ENCODE measurements around the gene SLC16A8. TPM values are rescaled to one million over a fixed set of nuclear protein-coding genes. Genes with fewer than 3 reads are reported as not detected.

SLC16A8 gene
- total RNA-seq, 1 donor from 2014 or later = 0.20 TPM

DNA sequence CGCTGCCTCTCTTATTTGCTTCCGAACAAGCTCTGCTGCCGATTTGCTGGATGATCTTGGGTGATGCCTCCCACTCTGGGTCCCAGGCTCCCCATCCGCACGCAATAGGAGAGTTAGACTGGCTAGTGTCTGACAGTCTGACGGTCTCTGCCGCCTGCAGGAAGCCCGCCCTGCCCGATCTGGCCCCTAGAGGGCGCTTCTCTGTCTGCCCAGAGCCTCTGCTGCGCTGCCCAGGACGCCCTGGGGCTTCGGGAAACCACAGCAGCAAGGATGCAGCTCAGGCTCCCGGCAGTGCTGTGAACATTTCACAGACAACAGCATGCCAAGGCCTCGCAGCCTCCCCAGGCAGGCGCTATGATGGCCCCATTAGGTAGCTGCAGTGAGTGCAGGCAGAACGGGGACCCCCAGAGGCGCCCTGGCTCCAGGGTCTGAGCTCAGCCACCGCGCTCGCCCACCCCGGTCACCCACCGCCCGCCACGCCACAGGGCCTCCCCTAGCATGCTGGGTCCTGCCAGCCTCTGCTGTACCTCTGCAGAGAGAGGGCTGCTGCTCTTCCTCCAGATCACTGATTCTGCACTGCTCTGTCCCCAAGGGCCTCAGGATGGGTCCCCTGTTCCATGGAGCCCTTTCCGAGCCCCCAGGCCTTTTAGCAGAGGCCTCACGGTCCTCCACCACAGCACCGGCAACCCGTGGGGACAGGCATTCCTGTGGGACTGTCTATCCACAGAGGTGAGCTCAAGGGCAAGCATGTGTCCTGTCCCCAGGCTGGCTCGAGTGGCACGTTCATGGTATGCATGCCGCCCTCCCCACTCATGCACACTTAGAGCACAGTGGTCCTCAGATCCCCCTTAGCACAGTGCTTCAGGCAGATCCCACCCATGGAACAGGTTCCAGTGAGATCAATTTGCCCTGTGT lies 30.8 kb upstream of the SLC16A8 start:
- DNase-seq (ENCODE audit: low read depth, low spot score) = peak; percentile 46

DNA sequence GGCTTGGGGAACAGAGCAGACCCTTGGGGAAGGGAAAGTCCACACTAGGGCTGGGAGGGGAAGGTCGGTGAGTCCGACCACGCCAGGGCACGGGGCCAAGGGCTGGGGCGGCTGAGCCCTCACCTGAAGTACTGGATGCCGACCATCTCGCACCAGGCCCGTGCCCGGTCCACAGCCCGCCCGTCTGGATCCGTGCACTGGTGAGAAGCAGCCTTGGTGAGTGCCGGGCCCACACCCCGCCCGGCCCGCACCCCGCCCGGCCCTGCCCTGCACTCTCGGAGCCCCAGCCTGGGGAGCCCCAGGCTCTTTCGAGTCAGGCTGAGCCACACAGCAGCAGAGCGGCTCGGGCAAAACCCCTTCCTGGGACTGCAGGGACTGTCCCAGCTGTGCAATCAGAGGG lies 28.4 kb upstream of the SLC16A8 start:
- DNase-seq (ENCODE audit: low read depth, low spot score) = no peak

DNA sequence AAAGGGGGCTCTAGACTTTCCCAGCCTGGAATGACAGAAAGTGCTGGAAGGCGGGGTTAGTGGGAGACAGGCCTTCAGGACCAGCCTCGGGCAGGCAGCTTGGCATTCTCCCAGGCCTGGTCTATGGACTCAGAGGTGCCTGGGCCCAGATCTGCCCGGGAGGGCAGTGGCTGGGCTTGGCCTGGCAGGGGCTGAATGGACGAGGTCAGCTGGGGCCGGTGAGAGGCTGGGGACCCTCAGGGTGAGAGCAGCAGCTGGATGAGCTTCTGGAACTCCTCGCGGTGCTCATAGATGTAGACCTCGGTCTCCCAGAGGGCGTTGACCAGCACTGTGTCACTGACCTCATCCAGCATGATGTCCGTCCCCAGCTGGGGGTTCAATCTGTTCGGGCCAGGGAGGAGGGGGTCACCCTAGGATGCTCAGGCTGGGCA lies 28.0 kb upstream of the SLC16A8 start:
- no peak for DNase-seq (ENCODE audit: low read depth, low spot score)

DNA sequence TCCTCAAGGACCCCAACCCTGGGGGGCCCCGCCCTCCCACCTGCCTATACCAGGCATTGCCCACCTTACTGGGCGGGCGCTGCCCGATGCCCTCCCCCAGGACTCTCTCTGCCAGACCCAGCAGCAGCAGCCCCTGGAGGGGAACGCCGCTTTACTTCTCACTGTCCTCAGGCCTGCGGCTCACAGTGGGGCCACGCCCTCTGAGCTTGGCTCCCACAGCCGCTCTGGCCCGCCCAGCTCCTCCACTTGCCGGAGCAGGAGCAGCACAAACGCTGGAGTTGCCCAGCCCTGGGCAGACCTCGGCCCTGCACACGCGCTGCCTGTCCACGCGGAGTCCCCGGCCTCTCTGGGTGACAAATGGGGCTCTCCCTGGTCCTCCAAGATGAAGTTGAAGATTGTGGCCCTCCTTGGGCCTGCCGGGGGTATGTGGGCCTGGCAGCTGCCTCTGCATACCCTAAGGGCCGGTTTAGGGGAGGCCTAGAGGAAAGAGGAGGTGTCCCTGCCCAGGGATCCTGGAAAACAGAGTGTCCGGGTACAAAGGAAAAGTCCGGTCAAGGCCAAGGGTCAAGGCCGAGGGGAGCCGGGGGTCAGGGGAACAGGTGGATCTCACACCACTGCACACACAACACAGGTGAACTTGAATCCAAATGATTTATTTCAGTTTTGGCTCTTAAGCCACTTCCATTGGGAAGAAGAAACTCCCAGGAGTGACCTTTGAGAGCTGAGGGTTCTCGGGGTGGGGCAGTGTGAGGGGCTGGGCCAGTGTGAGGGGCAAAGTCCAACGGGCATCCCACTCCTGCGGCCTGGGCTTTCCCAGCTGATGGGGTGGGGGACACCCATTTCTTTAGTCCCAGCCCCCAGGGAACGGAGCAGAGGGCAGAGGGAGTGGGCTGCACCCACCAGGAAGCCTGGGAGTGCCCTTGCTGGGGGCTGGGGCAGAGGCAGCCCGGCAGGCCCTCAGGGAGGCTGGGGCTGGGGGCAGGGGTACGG lies 27.2 kb upstream of the SLC16A8 start:
- DNase-seq (ENCODE audit: low read depth, low spot score) = no peak

DNA sequence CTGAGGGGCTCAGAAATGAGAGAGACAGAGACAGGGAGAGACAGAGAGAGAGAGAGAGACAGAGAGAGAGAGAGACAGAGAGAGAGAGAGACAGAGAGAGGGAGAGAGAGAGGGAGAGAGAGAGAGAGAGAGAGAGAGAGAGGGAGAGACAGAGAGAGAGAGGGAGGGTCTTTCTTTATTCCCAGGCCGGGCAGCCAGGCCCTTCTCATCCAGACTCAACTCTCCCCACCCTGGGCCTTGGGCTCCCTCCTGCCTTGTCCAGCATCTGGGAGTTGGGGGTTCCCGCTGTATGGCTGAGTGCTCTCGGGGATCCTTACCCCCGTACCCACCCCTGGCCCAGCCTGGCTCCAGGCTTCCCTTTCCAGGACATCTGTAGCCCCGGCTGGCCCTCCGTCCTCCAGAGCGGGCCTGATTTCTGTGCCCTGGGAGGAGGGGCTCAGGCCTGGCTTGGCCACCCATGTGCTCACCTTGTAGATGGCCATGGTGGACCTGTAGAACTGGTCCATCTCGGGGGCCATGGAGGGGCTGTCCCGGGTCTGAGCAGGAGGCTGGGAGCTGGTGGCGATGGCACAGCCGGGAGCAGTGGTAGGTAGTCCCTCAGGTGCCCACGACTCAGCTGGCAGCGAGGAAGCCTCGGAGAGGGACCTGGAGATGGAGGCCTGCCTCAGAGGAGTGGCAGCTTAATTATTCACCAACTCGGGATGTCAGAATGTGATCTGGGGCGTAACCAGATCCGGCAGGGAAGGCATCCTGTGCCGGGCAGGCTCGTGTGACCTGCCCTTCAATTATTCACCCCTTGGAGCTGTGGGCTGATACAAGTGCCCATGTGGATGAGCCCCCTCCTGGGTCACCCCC lies 26.3 kb upstream of the SLC16A8 start, which contains the start of gene BAIAP2L2:
Gene BAIAP2L2, minus strand, starts transcription at position 677 of the 855 bp plus-strand sequence. Its CDS starts 159 bp downstream, at position 518.
- no peak for DNase-seq (ENCODE audit: low read depth, low spot score)

DNA sequence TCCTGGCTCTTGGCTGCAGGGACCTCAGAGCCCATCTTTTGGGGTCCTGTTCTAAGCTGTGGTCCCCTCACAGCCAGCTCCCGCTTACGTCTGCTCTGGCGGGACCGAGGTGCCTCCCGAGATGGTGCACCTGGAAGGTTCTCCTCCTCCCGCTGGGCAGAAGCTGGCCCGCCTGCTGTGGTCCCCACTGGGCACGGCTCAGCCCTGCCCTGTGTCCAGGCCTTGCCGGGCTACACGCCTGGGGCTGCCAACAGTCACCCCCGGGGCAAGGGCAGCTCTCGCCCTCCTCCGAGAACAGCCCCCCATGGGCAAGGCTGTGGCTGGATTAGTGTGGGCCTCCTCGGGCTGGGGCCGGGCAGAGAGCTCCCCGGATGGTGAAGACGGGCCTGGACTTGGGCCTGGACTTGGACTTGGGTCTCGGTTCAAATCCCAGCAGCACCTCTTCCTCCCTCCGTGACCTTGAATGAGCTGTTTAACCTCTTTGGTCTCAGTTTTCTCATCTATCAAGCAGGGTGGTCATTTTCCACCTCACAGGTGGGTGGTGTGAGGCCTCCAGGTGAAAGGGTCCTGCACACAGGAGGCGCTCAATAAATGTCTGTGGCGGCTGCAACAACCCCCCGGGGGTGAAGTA lies 25.5 kb upstream of the SLC16A8 start:
- DNase-seq (ENCODE audit: low read depth, low spot score) = no peak

DNA sequence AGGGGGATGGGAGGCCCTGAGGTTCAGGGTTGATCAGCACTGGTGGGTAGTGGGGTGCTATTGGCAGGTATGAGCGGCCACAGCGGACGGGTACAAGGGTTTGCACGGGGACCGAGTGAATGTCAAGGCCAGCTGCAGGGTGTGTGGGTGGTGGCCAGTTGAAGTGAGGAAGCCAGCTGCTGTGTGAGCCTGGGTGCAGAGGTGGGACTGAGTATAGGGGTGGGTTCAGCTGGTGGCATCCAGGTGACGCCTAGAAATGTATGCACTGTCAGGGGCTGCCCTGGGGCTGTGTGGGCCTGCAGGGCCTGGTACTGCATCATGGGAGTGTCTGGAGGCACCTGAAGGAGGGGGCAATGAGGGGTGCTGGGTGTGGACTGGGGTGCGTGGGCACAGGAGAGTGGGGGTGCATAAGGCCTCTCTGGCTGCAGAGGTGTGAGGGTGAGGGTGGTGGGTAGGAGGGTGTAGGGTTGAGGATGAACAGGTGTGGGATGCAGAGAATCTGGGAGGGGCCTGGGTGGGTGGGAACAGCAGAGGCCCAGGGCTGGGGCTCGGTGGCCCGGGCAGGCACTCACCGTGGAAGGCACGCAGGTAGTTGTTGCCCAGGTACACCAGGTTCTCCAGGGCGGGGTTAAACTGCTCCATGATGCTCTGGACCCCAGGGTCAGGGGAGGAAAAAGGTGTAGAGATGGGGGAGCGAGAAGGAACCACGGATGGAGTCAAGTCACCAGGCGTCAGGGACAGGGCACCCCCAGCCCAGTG lies 24.8 kb upstream of the SLC16A8 start:
- no peak for DNase-seq (ENCODE audit: low read depth, low spot score)

DNA sequence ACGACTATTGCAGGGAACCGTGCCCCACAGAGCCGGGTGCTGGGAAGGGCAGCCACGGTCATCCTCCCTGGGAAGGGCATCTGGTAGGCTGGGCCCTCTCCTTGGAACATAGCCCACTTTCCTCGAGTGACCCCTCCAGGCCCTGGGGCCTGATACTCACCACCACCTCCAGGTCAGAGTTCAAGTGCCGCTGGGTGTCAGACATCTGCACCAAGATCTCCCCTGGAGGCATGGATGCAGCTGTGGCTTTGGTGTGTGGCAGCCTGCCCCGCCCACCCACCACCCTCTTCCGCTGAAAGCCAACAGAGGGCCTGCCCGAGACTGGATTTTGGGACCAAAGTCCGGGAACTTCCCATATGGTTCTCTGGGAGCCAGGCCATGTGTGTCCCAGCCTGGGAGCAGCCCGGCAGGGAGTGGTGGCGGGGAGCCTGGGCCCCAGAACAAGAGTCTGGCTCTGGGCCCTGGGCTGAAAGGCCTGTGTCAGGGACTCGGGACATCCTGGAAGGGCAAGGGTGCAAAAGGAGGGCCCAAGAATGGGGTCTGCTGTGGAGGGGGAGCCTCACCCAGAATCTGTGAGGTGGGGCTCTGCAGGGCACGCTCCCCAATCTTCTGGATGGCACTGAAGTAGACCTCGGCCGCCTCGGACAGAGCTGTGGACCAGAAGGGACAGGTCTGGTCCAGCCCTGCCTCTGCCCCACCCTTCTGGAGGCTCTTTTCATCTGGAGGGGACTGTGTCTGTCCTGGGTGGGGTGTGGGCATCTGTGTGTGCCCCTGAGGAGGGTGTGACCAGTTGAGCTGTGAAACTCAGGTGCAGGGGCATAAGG lies 23.9 kb upstream of the SLC16A8 start:
- DNase-seq (ENCODE audit: low read depth, low spot score) = no peak

DNA sequence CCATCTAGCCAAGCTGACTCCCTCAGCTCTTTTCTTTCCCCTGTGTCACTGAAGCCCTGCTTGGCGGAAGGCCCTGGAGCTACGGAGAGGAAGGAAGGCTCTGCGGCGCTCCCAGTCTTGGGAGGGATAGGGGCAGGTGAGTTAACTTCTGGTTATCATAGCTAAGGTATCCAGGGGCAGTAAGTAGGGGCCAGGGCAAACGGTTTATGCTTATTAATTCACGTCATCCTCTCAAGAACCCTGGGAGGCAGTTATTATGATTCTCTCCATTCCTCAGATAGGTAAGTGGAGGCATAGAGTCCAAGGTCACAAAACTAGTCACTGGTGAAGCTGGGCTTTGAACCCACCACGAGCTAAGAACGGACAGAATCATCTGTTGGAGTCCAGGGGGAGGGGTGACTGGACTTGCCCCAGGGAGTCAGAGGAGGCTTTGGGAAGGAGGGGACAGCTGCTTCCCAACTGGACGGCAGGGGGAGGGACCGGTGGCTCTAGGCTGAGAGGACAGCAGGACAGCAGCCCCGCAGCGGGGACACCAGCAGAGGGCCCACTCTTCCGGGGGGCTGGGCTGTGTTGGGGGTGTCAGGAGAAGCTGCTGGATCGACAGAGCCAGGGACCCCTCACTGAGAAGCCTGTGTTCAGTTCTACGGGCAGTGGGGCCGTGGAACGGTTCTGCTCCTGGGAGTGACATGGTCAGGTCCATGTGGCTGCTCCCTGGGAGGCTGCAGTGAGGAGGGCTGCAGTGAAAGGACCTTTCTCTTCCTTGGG lies 23.0 kb upstream of the SLC16A8 start:
- DNase-seq (ENCODE audit: low read depth, low spot score) = no peak

DNA sequence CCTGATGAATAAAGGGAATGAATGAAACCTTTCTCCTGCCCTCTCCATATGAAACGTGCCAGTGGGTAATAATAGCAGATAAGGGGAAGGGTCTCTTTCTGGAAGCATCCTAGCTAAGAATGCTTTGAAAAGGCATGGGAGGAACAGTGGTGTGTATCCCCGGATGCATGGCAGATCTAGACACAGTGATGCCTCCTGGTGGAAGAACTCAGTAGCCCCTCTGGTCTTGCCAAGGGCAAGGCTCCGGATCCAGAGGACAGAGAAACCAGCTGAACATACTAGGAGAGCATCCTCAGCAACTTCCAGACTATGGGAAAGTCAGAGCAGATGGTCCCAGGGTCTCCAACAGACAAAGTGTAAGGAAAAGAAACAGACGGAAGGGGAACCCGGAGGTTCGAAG lies 20.1 kb upstream of the SLC16A8 start:
- no peak for DNase-seq (ENCODE audit: low read depth, low spot score)

DNA sequence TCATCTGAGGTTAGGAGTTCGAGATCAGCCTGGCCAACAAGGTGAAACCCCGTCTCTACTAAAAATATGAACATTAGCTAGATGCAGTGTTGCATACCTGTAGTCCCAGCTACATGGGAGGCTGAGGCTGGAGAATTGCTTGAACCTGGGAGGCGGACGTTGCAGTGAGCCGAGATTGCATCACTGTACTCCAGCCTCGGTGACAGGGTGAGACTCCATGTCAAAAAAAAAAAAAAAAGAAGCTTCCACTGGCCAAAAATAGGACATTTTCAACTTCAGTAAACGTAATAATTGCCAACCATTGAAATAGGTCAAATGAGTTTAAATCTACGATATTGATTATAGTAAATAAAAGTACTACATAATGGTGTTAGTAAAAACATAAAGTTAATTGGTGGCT lies 19.7 kb upstream of the SLC16A8 start:
- DNase-seq (ENCODE audit: low read depth, low spot score) = no peak

DNA sequence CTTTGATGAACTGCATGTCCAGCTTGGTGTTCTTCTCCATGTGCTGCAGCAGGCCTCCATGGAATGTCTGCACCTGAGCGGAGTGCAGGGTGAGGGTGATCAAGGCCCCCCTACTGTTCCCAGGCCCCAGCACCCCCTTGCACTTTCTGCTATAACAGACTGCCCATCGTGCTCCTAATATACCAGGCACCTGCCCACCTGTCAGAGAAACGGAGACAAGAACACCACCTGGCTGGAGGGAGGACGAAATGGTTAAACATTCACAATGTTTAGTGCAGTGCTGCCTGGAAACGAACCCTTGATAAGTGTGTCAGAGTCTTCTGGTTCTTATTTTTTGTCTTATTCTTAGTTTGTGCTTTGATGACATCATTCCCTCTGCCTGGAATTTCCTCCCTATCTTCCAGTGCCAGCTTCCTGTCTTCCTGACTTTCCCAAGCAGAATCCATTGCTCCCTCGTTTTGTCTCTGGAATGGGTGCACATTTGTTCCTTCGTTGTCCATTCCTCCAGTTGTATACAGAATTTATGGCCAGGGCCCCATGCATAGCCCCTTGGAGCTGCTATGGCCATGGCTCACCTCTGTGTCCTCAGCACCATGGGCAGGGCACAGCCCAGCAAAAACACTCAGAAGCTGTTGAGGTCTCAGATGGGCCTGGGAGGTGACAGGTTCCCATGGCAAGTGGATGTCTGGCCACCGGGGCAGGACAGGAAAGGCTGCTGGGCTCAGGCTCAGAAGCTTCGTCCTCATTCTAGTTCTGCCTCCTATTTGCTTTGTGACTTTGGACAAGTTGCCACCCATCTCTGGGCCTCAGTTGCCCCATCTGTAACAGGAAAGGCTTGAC lies 14.6 kb upstream of the SLC16A8 start:
- peak; percentile 53 for DNase-seq (ENCODE audit: low read depth, low spot score)

DNA sequence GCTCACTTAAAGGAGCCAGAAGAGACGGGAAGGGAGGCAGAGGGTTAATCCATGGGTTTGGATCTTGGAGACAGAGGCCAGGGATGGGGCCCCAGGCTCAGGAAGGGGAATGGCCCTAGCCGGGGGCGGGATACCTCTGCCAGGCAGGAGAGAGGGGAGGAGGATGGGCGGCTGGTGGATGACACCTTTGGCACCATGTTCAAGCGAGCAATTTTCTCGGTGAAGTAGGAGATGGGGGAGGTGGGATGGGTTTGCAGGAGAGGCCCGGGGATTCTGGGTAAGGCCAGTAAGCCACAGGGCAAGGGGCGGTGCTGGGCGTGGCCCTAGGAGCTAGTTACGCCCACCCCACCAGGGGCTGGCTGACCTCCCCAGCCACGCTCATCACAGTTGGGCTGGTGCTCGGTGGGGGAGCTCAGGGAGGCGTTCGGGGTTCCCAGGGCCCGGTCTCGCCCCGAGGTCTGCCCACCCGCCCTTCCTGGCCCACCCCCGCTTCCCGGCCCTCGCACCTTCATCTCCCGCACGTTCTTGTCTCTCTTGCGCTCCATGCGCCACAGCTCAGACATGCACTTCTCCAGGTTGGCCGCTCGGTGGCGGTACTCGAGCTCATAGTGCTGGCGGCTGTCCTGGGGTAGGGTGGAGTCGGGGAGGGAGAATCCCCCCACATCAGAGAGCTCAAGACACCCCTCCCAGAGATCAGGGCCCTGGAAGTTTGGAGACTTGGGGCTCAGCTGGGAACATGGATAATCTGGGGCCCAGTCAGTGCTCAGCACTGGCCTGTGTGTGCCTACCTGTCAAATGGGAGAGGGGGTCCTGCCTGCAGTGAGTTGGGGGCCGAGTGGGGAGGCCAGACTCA lies 13.8 kb upstream of the SLC16A8 start:
- no peak for DNase-seq (ENCODE audit: low read depth, low spot score)

DNA sequence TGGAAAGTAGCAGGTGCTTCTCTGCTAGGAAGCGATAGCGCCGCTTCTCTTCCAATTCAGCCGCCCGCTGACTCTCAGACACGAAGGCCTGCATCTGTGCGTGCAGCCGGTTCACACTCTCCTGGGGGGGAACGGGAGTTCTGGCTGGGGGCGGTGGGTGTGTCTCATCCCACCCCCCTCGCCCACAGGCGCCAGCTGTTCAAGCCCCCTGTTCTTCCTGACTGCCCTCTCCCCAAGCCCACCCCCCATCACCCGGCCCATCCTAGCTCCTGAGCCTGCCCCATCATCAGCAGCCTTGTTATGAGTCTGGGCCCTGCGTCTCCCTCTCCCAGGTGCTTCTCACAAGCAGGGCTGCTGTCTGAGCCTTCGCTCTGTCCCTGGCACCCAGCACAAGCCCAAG lies 13.1 kb upstream of the SLC16A8 start:
- no peak for DNase-seq (ENCODE audit: low read depth, low spot score)

DNA sequence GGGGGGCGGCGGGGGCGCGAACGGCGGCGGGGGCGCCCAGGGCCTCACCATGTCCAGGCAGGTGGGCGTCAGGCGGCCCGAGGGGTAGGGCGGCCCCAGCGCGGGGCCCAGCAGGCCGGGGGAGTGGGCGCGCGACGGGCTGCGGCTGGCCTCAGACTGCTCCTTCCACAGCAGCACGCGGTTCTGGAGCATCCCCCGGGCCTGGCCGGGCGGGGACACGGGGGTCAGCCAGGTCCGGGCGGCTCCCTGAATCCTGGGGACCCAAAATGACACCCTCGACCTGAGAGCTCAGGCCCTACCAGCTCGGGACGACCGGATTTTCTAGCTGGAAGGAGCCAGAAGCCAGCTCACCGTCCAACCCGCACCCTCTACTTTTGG lies 5.5 kb upstream of the SLC16A8 start:
- no peak for DNase-seq (ENCODE audit: low read depth, low spot score)

All from pulmonary artery endothelial cell (primary cell).